Ishikawa (cell line): ENCODE results near the gene METTL27.

Experiments used
- CEBPB ChIP-seq: IDR thresholded peaks from 2 replicates; pipeline ENCODE4 v1.6.1; 2012
- CREB1 ChIP-seq: IDR thresholded peaks from 2 replicates; pipeline ENCODE4 v1.6.1; 2012; ENCODE audit warnings: low read depth
- EGR1 ChIP-seq: IDR thresholded peaks from 2 replicates; pipeline ENCODE4 v1.6.1; 2012
- EP300 ChIP-seq: IDR thresholded peaks from 2 replicates; pipeline ENCODE4 v1.6.1; 2012; ENCODE audit warnings: borderline replicate concordance
- FOXM1 ChIP-seq: IDR thresholded peaks from 2 replicates; pipeline ENCODE4 v1.6.1; 2012; ENCODE audit warnings: low read depth, borderline replicate concordance
- NFIC ChIP-seq: IDR thresholded peaks from 2 replicates; pipeline ENCODE4 v1.6.1; 2012
- RAD21 ChIP-seq: IDR thresholded peaks from 2 replicates; pipeline ENCODE4 v1.6.1; 2012; ENCODE audit warnings: low read depth
- TAF1 ChIP-seq: IDR thresholded peaks from 2 replicates; pipeline ENCODE4 v1.6.1; 2012; ENCODE audit warnings: low read depth, mild to moderate bottlenecking
- TCF12 ChIP-seq: IDR thresholded peaks from 2 replicates; pipeline ENCODE4 v1.6.1; 2012; ENCODE audit warnings: low read depth
- TEAD4 ChIP-seq: IDR thresholded peaks from 2 replicates; pipeline ENCODE4 v1.6.1; 2012
- YY1 ChIP-seq: IDR thresholded peaks from 2 replicates; pipeline ENCODE4 v1.6.1; 2012; ENCODE audit warnings: low read depth
- ZBTB7A ChIP-seq: IDR thresholded peaks from 2 replicates; pipeline ENCODE4 v1.6.1; 2012; ENCODE audit warnings: low read depth
- TF ChIP-seq, protein P1 (sequence below): IDR thresholded peaks from 2 replicates; pipeline ENCODE4 v1.6.1; 2012
- TF ChIP-seq, protein P2 (sequence below): IDR thresholded peaks from 2 replicates; pipeline ENCODE4 v1.6.1; 2012; ENCODE audit warnings: low read depth, mild to moderate bottlenecking
- TF ChIP-seq, protein P3 (sequence below): IDR thresholded peaks from 2 replicates; pipeline ENCODE4 v1.6.1; 2012

Gene METTL27

DNA sequence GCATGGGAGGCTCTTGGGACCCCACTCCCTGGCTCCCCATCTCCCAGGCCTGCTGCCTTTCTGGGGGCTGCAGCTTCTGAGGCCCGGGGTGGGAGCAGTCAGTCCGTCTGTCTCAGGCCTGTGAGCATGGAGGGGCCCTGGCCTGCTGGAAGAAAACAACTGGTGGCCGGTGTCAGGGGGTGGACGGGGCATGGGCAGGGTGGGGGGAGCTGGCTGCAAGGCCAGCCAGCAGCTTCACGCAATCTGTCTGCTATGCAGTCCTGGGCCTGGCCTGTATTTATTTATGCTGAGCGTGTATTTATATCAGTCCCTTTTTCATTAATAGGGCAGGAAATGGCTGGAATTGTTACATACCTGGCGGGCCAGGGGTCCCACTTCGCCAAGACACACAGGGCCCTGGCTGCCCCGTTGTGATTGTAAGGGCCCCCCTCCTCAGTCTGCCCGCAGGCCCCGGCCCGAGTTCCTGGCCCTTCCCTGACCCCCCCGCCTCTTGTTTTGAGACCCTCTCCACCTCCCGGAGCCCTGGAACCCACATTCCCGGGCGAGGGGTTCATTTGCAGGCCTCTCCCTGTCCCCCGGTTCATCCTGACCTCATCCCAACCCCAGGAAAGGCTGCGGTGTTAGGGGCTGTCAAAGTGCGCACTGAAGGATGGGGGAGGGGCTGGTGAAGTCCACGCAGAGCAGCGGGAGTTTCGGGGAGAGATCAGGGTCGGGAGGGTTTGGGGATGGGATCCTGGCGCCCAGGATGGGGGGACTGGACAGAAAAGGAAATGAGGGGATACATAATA lies 26.9 kb upstream of the METTL27 start:
- TF ChIP-seq FOXM1 = no peak
- TF ChIP-seq EGR1 = no peak
- TF ChIP-seq TAF1 = no peak
- no peak for TF ChIP-seq RAD21
- TF ChIP-seq TCF12 = no peak
- no peak for TF ChIP-seq CREB1
- no peak for TF ChIP-seq TEAD4
- TF ChIP-seq, protein P1, sequence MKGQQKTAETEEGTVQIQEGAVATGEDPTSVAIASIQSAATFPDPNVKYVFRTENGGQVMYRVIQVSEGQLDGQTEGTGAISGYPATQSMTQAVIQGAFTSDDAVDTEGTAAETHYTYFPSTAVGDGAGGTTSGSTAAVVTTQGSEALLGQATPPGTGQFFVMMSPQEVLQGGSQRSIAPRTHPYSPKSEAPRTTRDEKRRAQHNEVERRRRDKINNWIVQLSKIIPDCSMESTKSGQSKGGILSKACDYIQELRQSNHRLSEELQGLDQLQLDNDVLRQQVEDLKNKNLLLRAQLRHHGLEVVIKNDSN = no peak
- TF ChIP-seq CEBPB = no peak
- TF ChIP-seq, protein P2, sequence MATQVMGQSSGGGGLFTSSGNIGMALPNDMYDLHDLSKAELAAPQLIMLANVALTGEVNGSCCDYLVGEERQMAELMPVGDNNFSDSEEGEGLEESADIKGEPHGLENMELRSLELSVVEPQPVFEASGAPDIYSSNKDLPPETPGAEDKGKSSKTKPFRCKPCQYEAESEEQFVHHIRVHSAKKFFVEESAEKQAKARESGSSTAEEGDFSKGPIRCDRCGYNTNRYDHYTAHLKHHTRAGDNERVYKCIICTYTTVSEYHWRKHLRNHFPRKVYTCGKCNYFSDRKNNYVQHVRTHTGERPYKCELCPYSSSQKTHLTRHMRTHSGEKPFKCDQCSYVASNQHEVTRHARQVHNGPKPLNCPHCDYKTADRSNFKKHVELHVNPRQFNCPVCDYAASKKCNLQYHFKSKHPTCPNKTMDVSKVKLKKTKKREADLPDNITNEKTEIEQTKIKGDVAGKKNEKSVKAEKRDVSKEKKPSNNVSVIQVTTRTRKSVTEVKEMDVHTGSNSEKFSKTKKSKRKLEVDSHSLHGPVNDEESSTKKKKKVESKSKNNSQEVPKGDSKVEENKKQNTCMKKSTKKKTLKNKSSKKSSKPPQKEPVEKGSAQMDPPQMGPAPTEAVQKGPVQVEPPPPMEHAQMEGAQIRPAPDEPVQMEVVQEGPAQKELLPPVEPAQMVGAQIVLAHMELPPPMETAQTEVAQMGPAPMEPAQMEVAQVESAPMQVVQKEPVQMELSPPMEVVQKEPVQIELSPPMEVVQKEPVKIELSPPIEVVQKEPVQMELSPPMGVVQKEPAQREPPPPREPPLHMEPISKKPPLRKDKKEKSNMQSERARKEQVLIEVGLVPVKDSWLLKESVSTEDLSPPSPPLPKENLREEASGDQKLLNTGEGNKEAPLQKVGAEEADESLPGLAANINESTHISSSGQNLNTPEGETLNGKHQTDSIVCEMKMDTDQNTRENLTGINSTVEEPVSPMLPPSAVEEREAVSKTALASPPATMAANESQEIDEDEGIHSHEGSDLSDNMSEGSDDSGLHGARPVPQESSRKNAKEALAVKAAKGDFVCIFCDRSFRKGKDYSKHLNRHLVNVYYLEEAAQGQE = no peak
- TF ChIP-seq ZBTB7A = no peak
- no peak for TF ChIP-seq NFIC
- no peak for TF ChIP-seq YY1
- no peak for TF ChIP-seq EP300
- TF ChIP-seq, protein P3, sequence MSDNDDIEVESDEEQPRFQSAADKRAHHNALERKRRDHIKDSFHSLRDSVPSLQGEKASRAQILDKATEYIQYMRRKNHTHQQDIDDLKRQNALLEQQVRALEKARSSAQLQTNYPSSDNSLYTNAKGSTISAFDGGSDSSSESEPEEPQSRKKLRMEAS = no peak

DNA sequence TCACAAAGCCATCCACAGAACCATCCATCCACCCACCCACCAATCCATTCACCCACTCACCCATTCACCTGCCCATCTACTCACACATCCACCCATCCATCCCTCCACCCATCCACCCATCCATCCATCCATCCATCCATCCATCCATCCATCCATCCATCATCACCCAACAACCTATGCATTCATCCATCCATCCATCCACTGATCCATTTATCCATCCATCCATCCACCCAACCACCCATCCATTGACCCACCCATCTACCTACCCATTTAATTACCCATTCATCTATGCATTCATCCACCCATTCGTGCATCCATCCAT lies 24.1 kb upstream of the METTL27 start:
- TF ChIP-seq TAF1 (no peak), TCF12 (no peak), NFIC (no peak), EP300 (no peak), FOXM1 (no peak), EGR1 (no peak), CREB1 (no peak), RAD21 (no peak), CEBPB (no peak), TEAD4 (no peak), ZBTB7A (no peak), YY1 (no peak)
- TF ChIP-seq, protein P1 = no peak
- TF ChIP-seq, protein P2 = no peak
- TF ChIP-seq, protein P3 = no peak

DNA sequence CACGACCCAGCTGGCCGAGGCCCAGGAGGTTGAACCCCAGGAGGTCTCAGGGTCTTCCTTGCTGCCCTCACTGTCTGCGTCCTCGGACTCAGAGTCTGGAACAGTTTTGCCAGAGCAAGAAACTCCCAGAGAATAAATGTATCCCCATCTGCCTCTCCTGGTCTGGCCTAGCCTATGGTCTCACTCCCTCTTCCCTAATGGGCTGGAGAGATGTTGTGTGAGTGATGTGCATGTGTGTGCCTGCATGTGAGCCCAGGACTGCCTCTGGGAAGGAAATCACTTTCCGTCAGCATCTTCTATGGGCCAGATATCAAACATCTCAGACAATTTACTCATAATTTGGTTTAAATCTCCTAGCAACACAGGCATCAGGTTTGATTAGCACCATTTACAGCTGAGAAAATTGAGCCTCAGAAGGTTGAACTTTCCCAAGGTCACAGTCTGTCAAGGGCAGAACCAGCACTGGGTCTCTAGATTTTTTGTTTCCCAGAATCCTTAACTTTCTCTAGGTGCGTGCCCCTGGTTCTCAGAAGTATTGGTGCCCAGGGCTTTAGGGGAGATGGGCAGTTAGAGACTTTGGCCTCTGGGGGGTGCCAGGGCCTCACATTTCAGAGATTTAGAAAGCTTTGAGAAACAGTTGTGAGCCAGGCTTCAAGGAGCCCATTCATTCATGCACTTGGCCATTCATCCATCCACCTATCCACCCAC lies 23.6 kb upstream of the METTL27 start:
- TF ChIP-seq EGR1 (no peak), RAD21 (peak; percentile 91)

DNA sequence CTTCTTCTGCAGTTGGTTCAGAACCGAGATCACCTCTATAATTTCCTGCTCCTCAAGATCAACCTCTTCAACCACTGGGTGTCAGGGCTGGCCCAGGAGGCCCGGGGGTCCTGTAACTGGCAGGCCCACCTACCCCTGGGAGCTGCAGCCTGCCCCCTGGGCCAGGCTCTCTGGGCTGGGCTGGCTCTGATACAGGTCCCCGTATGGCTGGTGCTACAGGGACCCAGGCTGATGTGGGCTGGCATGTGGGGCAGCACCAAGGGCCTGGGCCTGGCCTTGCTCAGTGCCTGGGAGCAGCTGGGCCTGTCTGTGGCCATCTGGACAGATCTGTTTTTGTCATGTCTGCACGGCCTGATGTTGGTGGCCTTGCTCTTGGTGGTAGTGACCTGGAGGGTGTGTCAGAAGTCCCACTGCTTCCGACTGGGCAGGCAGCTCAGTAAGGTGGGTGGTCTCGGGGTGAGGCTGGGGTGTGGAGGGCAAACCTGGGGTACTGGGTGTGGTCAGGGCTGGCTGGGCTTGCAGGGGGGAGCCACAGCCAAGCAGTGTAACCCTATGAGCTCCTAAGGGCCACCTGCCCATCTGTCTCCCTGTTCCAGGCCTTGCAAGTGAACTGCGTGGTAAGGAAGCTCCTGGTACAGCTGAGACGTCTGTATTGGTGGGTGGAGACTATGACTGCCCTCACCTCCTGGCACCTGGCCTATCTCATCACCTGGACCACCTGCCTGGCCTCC lies 22.8 kb upstream of the METTL27 start:
- TF ChIP-seq YY1 = no peak
- TF ChIP-seq CREB1 = no peak
- no peak for TF ChIP-seq TEAD4
- no peak for TF ChIP-seq CEBPB
- no peak for TF ChIP-seq EGR1
- no peak for TF ChIP-seq FOXM1
- TF ChIP-seq ZBTB7A = no peak
- TF ChIP-seq, protein P3 = no peak
- TF ChIP-seq TCF12 = no peak
- TF ChIP-seq, protein P2 = no peak
- no peak for TF ChIP-seq RAD21
- TF ChIP-seq NFIC = no peak
